Measurements from ENCODE around the gene ATP6V0D1. TPM values are rescaled to one million over a fixed set of nuclear protein-coding genes. Genes with fewer than 3 reads are reported as not detected.

ATP6V0D1 gene
- total RNA-seq, 3 donors from 2014 or later (not counting 1 experiment from before 2014, with no cell fraction given), result 76.0 to 84.9 (median 83.3) TPM

GRCh38 chr16:67397812-67398545, 83.0 kb downstream of the ATP6V0D1 start:
- Mint-ChIP-seq H3K9me3 (no peaks in the 10 kb centered on the region), H3K36me3 (no peaks in the 10 kb centered on the region), H3K4me1 (peaks cover 5 to 15% of the 10 kb centered on the region in 2 donors), H3K4me3 (no peak overlapping the region), H3K27ac (no peak overlapping the region), H3K27me3 (ENCODE audit: low read depth in 2 of 2) (peaks cover 0 to 21% of the 10 kb centered on the region in 2 donors)
- Histone ChIP-seq H3K9me3 (ENCODE audit: control insufficient read depth, insufficient read depth, low read length) (no peaks in the 10 kb centered on the region), H3K36me3 (ENCODE audit: control insufficient read depth, insufficient read depth, low read length) (no peaks in the 10 kb centered on the region), H3K4me3 (ENCODE audit: low read length) (no peak overlapping the region), H3K4me1 (ENCODE audit: control insufficient read depth, insufficient read depth, low read length) (peaks cover 33% of the 10 kb centered on the region), H3K27me3 (ENCODE audit: control insufficient read depth, insufficient read depth, low read length) (peaks cover 23% of the 10 kb centered on the region), H3K27ac (ENCODE audit: low read length) (no peak overlapping the region)
- no peak for ATAC-seq
- no peak for DNase-seq
- WGBS (ENCODE audit: insufficient coverage), result 85% methylated on average over 22 of the region's 22 CpGs
- intact Hi-C loops (cut with micrococcal nuclease), result no loop called here
- TF ChIP-seq CTCF (IDR thresholded peaks at IDR 0.05), result no peak

GRCh38 chr16:67397036-67397801, 83.7 kb downstream of the ATP6V0D1 start:
- Histone ChIP-seq H3K36me3 (ENCODE audit: control insufficient read depth, insufficient read depth, low read length) (no peaks in the 10 kb centered on the region), H3K27ac (ENCODE audit: low read length) (no peak overlapping the region), H3K4me1 (ENCODE audit: control insufficient read depth, insufficient read depth, low read length) (peaks cover 39% of the 10 kb centered on the region), H3K9me3 (ENCODE audit: control insufficient read depth, insufficient read depth, low read length) (no peaks in the 10 kb centered on the region), H3K27me3 (ENCODE audit: control insufficient read depth, insufficient read depth, low read length) (peaks cover 27% of the 10 kb centered on the region), H3K4me3 (ENCODE audit: low read length) (no peak overlapping the region)
- DNase-seq, result no peak
- Mint-ChIP-seq H3K4me3 (peak overlapping the region; percentile 28), H3K36me3 (no peaks in the 10 kb centered on the region), H3K27ac (no peak overlapping the region), H3K4me1 (peaks cover 5 to 20% of the 10 kb centered on the region in 2 donors), H3K27me3 (ENCODE audit: low read depth in 2 of 2) (peaks cover 7 to 29% of the 10 kb centered on the region in 2 donors), H3K9me3 (no peaks in the 10 kb centered on the region)
- no peak for ATAC-seq
- intact Hi-C loops (cut with micrococcal nuclease), result no loop called here
- WGBS (ENCODE audit: insufficient coverage), result 88% methylated on average over 15 of the region's 15 CpGs
- no peak for TF ChIP-seq CTCF (IDR thresholded peaks at IDR 0.05)

- TF ChIP-seq CTCF (IDR thresholded peaks at IDR 0.05), result no peak
- Mint-ChIP-seq H3K36me3 (no peaks in the 10 kb centered on the region), H3K27ac (no peak overlapping the region), H3K4me3 (no peak overlapping the region), H3K27me3 (ENCODE audit: low read depth in 2 of 2) (peaks cover 9 to 31% of the 10 kb centered on the region in 2 donors), H3K4me1 (peaks cover 5 to 26% of the 10 kb centered on the region in 2 donors), H3K9me3 (no peaks in the 10 kb centered on the region)
- 82% methylated on average over 30 of the region's 31 CpGs for WGBS (ENCODE audit: insufficient coverage)
- Histone ChIP-seq H3K27ac (ENCODE audit: low read length) (no peak overlapping the region), H3K4me1 (ENCODE audit: control insufficient read depth, insufficient read depth, low read length) (peaks cover 39% of the 10 kb centered on the region), H3K27me3 (ENCODE audit: control insufficient read depth, insufficient read depth, low read length) (peaks cover 27% of the 10 kb centered on the region), H3K36me3 (ENCODE audit: control insufficient read depth, insufficient read depth, low read length) (no peaks in the 10 kb centered on the region), H3K9me3 (ENCODE audit: control insufficient read depth, insufficient read depth, low read length) (no peaks in the 10 kb centered on the region), H3K4me3 (ENCODE audit: low read length) (no peak overlapping the region)
- no peak for ATAC-seq
- intact Hi-C loops (cut with micrococcal nuclease), result no loop called here
- no peak for DNase-seq
These were observed 84.6 kb downstream of the ATP6V0D1 start for GRCh38 chr16:67396159-67397035.

Measured in natural killer cell (primary cell).